CD4-positive, alpha-beta T cell (primary cell): Measurements from ENCODE around the gene REG1B. TPM values are rescaled to one million over a fixed set of nuclear protein-coding genes. Genes with fewer than 3 reads are reported as not detected.

Experiments used
- ATAC-seq: fragments of 200-7000 bp; cut with Tn5 transposase; one replicate; pipeline ENCODE4 v1.10.0; 2022; ENCODE audit warnings: mild to moderate bottlenecking; ENCODE audit not compliant: poor library complexity
- CTCF ChIA-PET: fragments of 350-600 bp; sonication (Branson Sonifier 250); formaldehyde crosslinking; loops from one replicate; lab custom pipeline; 2021; ENCODE audit warnings: antibody characterized with exemption, inconsistent platforms; lab: Charles Lee
- POLR2A ChIA-PET: fragments of 350-600 bp; sonication (Branson Sonifier 250); formaldehyde crosslinking; loops from one replicate; lab custom pipeline; 2021; ENCODE audit warnings: antibody characterized with exemption, inconsistent platforms; lab: Charles Lee
- DNase-seq, 14 experiments: peaks; one replicate each; pipeline ENCODE4 v3.0.0-alpha.2; 2013 to 2020; ENCODE audit warnings: mixed read lengths in 2 of 14
- H3K27ac ChIP-seq, 2 donors: one replicate each; pipeline versions ENCODE4 v1.5.1 to v1.7.0; 2013; ENCODE audit warnings: low read length in 2 of 2, low read depth in 1 of 2, mild to moderate bottlenecking in 1 of 2
- H3K27me3 ChIP-seq, 2 experiments: 1 replicate in 1 of 2; 2 replicates in 1 of 2; pipeline versions ENCODE4 v1.6.1 to v1.7.0; 2013; ENCODE audit warnings: low read length in 2 of 2, control low read depth in 1 of 2, mild to moderate bottlenecking in 1 of 2, moderate library complexity in 1 of 2; ENCODE audit not compliant: insufficient read depth in 2 of 2, control insufficient read depth in 1 of 2
- H3K36me3 ChIP-seq: one replicate; pipeline ENCODE4 v1.6.1; 2013; ENCODE audit warnings: low read length, control low read depth; ENCODE audit not compliant: insufficient read depth
- H3K4me1 ChIP-seq: one replicate; pipeline ENCODE4 v1.6.1; 2013; ENCODE audit warnings: low read length, control low read depth; ENCODE audit not compliant: insufficient read depth
- H3K4me3 ChIP-seq: one replicate; pipeline ENCODE4 v1.5.1; 2013; ENCODE audit warnings: mild to moderate bottlenecking, low read length, moderate library complexity
- H3K9me3 ChIP-seq, 2 experiments: 1 replicate in 1 of 2; 2 replicates in 1 of 2; pipeline versions ENCODE4 v1.6.1 to v1.7.0; 2013; ENCODE audit warnings: low read length in 2 of 2, mild to moderate bottlenecking in 2 of 2, control low read depth in 1 of 2, moderate library complexity in 1 of 2; ENCODE audit not compliant: control insufficient read depth in 1 of 2, insufficient read depth in 1 of 2
- H3K27ac Mint-ChIP-seq: one replicate; pipeline ENCODE4 v1.8.0; 2020; ENCODE audit warnings: mixed read lengths
- H3K27me3 Mint-ChIP-seq: one replicate; pipeline ENCODE4 v1.8.0; 2021; ENCODE audit warnings: mixed read lengths
- H3K36me3 Mint-ChIP-seq: one replicate; pipeline ENCODE4 v1.8.0; 2021; ENCODE audit warnings: low read depth, mixed read lengths
- H3K4me1 Mint-ChIP-seq: one replicate; pipeline ENCODE4 v1.8.0; 2021; ENCODE audit warnings: low read depth, mixed read lengths
- H3K4me3 Mint-ChIP-seq: one replicate; pipeline ENCODE4 v1.8.0; 2020; ENCODE audit warnings: mild to moderate bottlenecking, mixed read lengths
- H3K9me3 Mint-ChIP-seq: one replicate; pipeline ENCODE4 v1.8.0; 2020; ENCODE audit warnings: mixed read lengths
- CTCF ChIP-seq: fragments of 200-600 bp; IDR thresholded peaks from one replicate; pipeline ENCODE4 v1.8.0; 2022; ENCODE audit warnings: antibody characterized with exemption, mild to moderate bottlenecking
- intact Hi-C, 2 experiments: fragments of 100-400 bp; cut with DNase I in 1 of 2; cut with micrococcal nuclease in 1 of 2; formaldehyde crosslinking; loops; one replicate each; pipeline versions ENCODE4 v1.15.1 to v1.9.0; 2023 to 2025; cut with DNase I, micrococcal nuclease
- total RNA-seq, 174 experiments: library from RNA in 2 of 174; stranded (reverse) in 2 of 174; gene quantifications; one replicate each; pipeline ENCODE4 v1.2.3 and lab custom pipeline; 2021 to 2026

Gene REG1B
- total RNA-seq, 2 experiments from 2014 or later = not detected

DNA sequence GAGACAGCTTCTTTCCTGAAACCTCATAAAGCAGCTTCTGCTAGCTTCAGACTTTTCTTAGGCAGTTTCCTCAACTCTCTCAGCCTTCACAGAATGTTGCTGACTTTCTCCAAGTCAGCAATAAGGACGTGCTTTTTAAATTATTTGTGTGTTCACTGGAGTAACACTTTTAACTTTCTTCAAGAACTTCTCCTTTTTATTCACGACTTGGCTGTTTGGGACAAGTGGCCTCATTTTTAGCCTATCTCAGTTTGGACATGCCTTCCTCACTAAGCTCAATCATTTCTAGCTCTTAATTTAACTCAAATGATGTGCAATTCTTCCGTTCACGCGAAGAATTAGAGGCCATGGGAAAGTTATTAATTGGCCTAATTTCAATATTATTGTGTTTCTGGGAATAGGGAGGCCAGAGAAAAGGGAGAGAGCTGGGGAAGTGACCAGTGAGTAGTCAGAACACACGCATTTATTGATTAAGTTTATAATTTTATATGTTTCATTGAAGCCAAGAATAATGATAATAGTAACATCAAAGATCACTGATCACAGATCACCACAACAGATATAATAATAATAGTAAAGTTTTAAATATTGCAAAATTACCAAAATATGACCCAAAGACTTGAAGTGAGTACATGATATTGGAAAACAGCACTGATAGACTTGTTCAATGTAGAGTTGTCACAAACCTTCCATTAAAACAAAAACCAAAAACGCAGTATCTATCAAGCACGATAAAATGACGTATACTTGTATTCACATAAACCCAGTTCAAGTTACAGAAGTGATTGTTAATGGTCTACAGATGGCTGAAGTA, 37.3 kb upstream of the REG1B start:
- H3K9me3 Mint-ChIP-seq = no peaks in the 10 kb centered on the region
- H3K27me3 Mint-ChIP-seq = no peaks in the 10 kb centered on the region
- H3K4me3 Mint-ChIP-seq = no peak overlapping the region
- Histone ChIP-seq H3K27ac (no peak overlapping the region), H3K36me3 (no peaks in the 10 kb centered on the region), H3K9me3 (no peaks in the 10 kb centered on the region), H3K4me1 (no peaks in the 10 kb centered on the region), H3K4me3 (no peak overlapping the region), H3K27me3 (no peaks in the 10 kb centered on the region)
- ChIA-PET CTCF (no interaction called here), POLR2A (no interaction called here)
- ATAC-seq (no peak), DNase-seq (no peak)
- TF ChIP-seq CTCF = no peak
- H3K27ac Mint-ChIP-seq = no peak overlapping the region
- H3K4me1 Mint-ChIP-seq = no peaks in the 10 kb centered on the region
- intact Hi-C loops = no loop called here
- no peaks in the 10 kb centered on the region for H3K36me3 Mint-ChIP-seq

- POLR2A ChIA-PET = no interaction called here
- peaks cover 4% of the 10 kb centered on the region for H3K9me3 Mint-ChIP-seq
These were observed 34.9 kb upstream of the REG1B start for GRCh38 chr2:79122676-79123075.

DNA sequence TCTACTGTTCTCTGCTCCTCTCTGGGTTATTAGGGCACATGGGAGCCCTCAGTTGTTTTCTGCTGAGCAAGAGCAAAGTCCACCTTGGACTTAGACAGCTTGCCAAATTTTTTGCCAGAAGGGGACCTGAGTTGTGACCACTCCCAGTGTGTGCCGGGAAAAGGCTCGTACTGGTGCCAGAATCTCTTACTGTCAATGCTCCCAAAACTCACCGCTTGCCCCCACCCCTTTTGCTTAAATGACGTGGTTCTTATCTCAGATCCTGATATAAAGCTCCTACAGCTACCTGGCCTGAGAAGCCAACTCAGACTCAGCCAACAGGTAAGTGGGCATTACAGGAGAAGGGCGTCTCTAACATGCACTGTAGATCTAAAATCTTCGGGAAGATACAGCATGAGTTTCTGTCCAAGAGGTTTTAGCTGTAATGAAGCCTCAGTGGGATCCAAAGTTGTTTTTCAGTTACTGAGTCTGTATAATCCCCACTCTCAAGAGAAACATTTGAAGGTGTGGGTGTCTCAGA, 32.5 kb upstream of the REG1B start, which contains the start of gene REG1A:
Gene REG1A, plus strand, starts transcription at position 295 of the 520 bp plus-strand sequence. CDS start 374 bp downstream, outside the sequence.
- no peaks in the 10 kb centered on the region for H3K27me3 Mint-ChIP-seq

More at GRCh38 chr2:79122676-79123075, 34.9 kb upstream of the REG1B start:
- ATAC-seq (no peak), DNase-seq (no peak)
- Histone ChIP-seq H3K27ac (no peak overlapping the region), H3K36me3 (no peaks in the 10 kb centered on the region), H3K27me3 (no peaks in the 10 kb centered on the region), H3K4me3 (no peak overlapping the region), H3K9me3 (no peaks in the 10 kb centered on the region), H3K4me1 (no peaks in the 10 kb centered on the region)
- intact Hi-C loops = no loop called here
- Mint-ChIP-seq H3K36me3 (no peaks in the 10 kb centered on the region), H3K27ac (no peak overlapping the region), H3K4me3 (no peak overlapping the region), H3K27me3 (no peaks in the 10 kb centered on the region), H3K4me1 (no peaks in the 10 kb centered on the region)
- CTCF ChIA-PET = no interaction called here
- no peak for TF ChIP-seq CTCF

More for the DNA sequence above, 32.5 kb upstream of the REG1B start, which contains the start of gene REG1A:
- TF ChIP-seq CTCF = no peak
- no peaks in the 10 kb centered on the region for H3K4me1 ChIP-seq
- ChIA-PET CTCF (no interaction called here), POLR2A (no interaction called here)
- H3K4me3 Mint-ChIP-seq = no peak within 1 kb of the TSS
- H3K27ac ChIP-seq = no peak within 1 kb of the TSS
- no peaks in the 10 kb centered on the region for H3K27me3 ChIP-seq
- no peaks in the 10 kb centered on the region for H3K36me3 Mint-ChIP-seq
- H3K4me3 ChIP-seq = no peak within 1 kb of the TSS
- no peak within 1 kb of the TSS for H3K27ac Mint-ChIP-seq
- H3K4me1 Mint-ChIP-seq = no peaks in the 10 kb centered on the region
- no peaks in the 10 kb centered on the region for H3K36me3 ChIP-seq
- DNase-seq (no peak), ATAC-seq (no peak)
- intact Hi-C loops = no loop called here
- no peaks in the 10 kb centered on the region for H3K9me3 ChIP-seq
- H3K9me3 Mint-ChIP-seq = peaks cover 4% of the 10 kb centered on the region
